Spleen (tissue), 11 donors: ENCODE data around the gene HTR2A. TPM values are rescaled to one million over a fixed set of nuclear protein-coding genes. Genes with fewer than 3 reads are reported as not detected.

Experiments
- DNase-seq: peaks from one replicate; pipeline ENCODE4 v3.0.0-alpha.2; 2020
- H3K27ac ChIP-seq, 8 donors: fragments of 200-600 bp; sonication (generic) in 7 of 8; 1 replicate in 4 of 8; 2 replicates in 4 of 8; pipeline versions ENCODE4 v1.5.0 to v1.8.0; 2016 to 2021; ENCODE audit warnings: inconsistent platforms in 4 of 8, mild to moderate bottlenecking in 4 of 8, moderate library complexity in 1 of 8
- H3K27me3 ChIP-seq, 7 donors: fragments of 200-600 bp; sonication (generic) in 6 of 7; replicated peaks in 1 of 7; 1 replicate in 4 of 7; 2 replicates in 3 of 7; pipeline versions ENCODE4 v1.5.0 to v1.8.0; 2016 to 2021; ENCODE audit warnings: inconsistent platforms in 3 of 7, mild to moderate bottlenecking in 1 of 7
- H3K36me3 ChIP-seq, 6 donors: fragments of 200-600 bp; sonication (generic) in 5 of 6; 1 replicate in 4 of 6; 2 replicates in 2 of 6; pipeline versions ENCODE4 v1.5.0 to v1.8.0; 2016 to 2021; ENCODE audit warnings: inconsistent platforms in 2 of 6
- H3K4me1 ChIP-seq, 6 donors: fragments of 200-600 bp; sonication (generic) in 5 of 6; 1 replicate in 3 of 6; 2 replicates in 3 of 6; pipeline versions ENCODE4 v1.5.0 to v1.8.0; 2016 to 2021; ENCODE audit warnings: inconsistent platforms in 3 of 6
- H3K4me3 ChIP-seq, 8 donors: fragments of 200-600 bp; sonication (generic) in 7 of 8; 1 replicate in 4 of 8; 2 replicates in 4 of 8; pipeline versions ENCODE4 v1.5.0 to v1.8.0; 2016 to 2021; ENCODE audit warnings: inconsistent platforms in 4 of 8, mild to moderate bottlenecking in 4 of 8, moderate library complexity in 2 of 8
- H3K9me3 ChIP-seq, 8 donors: fragments of 200-600 bp; sonication (generic) in 7 of 8; 1 replicate in 4 of 8; 2 replicates in 4 of 8; pipeline versions ENCODE4 v1.5.0 to v1.8.0; 2016 to 2021; ENCODE audit warnings: inconsistent platforms in 4 of 8
- POLR2A ChIP-seq, 3 donors: fragments of 450-650 bp; IDR thresholded peaks; one replicate each; pipeline ENCODE4 v1.5.1; 2017; ENCODE audit warnings: antibody characterized with exemption in 3 of 3, mild to moderate bottlenecking in 1 of 3
- POLR2AphosphoS5 ChIP-seq, 3 donors: sonication (generic); formaldehyde crosslinking; IDR thresholded peaks; one replicate each; pipeline ENCODE4 v1.5.1; 2017; ENCODE audit warnings: antibody characterized with exemption in 3 of 3
- WGBS, 5 donors: extraction: QIAGEN DNeasy Blood & Tissue Kit in 3 of 5; methylation state at CpG; one replicate each; pipeline versions ENCODE4 v1.1.5 to v1.1.7; 2013 to 2018; 5-methylcytosine and 5-hydroxymethylcytosine counted together
- intact Hi-C: fragments of 100-400 bp; cut with DNase I; formaldehyde crosslinking; loops from one replicate; pipeline ENCODE4 v1.15.0; 2023; ENCODE audit warnings: low total_unique reads
- polyA plus RNA-seq, 3 donors: library from polyadenylated mRNA; stranded (reverse); fragments of 200-250 nt; gene quantifications; one replicate each; pipeline ENCODE4 v1.2.1, GENCODE V29; 2013
- total RNA-seq, 7 donors: library from RNA; depleted of rRNA in 3 of 7; stranded (reverse); fragments of >200 nt in 3 of 7; fragmentation: NEBNext Ultra II Directional in 4 of 7; extraction: Animal tissue kit (Norgen Biotek cat#: 25700) in 4 of 7; gene quantifications; one replicate each; pipeline versions ENCODE4 v1.1.0 to v1.2.1, GENCODE V29; 2016 to 2021
- TF ChIP-seq, protein P1 (sequence below), 11 experiments: fragments of 200-600 bp in 7 of 11; fragments of 450-650 bp in 4 of 11; sonication (generic) in 4 of 11; IDR thresholded peaks in 8 of 11; conservative IDR thresholded peaks in 3 of 11; 1 replicate in 7 of 11; 2 replicates in 4 of 11; pipeline versions ENCODE4 v1.4.0 to v1.8.0; 2016 to 2021; ENCODE audit warnings: antibody characterized with exemption in 11 of 11, inconsistent platforms in 4 of 11, mild to moderate bottlenecking in 1 of 11
- donor health status: healthy with polysubstance abuse.
- donor health status: DM: no; HTN: no; CAD: no; lungs with moderate emphysema.
- donor health status: DM: no; HTN: no; CAD: no.
- donor health status: Bipolar disorder and iron deficiency.
- donor health status: healthy.
- donor health status: DM: no; HTN: no; CAD: no.
- donor health status: DM: yes; HTN: yes; CAD: no.

The HTR2A gene
- total and polyA plus RNA-seq, 10 donors = 0.03 to 0.15 (median 0.07) TPM; not detected in 7

DNA sequence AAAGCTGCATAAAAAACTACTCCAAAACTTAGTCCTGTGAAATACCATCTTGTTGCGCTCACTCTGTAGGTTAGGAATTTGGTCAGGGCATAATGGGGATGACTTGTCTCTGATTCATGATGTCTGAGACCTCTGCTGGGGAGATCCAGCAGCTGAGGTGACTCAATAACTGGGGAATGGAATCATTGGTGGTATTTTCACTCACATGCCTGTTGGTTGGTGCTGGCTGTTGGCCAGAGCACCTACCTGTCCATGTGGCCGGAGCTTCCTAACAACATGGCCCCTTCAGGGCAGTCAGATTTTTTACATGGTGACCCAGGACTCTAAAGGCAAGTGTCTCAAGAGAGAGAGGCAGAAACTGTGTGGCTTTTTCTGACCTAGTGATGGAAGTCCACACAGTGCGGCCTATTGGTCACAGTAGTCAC, 92.5 kb downstream of the HTR2A start:
- H3K27me3 ChIP-seq = peaks cover 0 to under 1% (median 0%) of the 10 kb centered on the region in 7 donors
- no peak overlapping the region for H3K27ac ChIP-seq
- H3K4me3 ChIP-seq = no peak overlapping the region
- no peak for TF ChIP-seq POLR2AphosphoS5 (IDR thresholded peaks at IDR 0.05)
- no peak for TF ChIP-seq POLR2A (IDR thresholded peaks at IDR 0.05)
- TF ChIP-seq, protein P1, sequence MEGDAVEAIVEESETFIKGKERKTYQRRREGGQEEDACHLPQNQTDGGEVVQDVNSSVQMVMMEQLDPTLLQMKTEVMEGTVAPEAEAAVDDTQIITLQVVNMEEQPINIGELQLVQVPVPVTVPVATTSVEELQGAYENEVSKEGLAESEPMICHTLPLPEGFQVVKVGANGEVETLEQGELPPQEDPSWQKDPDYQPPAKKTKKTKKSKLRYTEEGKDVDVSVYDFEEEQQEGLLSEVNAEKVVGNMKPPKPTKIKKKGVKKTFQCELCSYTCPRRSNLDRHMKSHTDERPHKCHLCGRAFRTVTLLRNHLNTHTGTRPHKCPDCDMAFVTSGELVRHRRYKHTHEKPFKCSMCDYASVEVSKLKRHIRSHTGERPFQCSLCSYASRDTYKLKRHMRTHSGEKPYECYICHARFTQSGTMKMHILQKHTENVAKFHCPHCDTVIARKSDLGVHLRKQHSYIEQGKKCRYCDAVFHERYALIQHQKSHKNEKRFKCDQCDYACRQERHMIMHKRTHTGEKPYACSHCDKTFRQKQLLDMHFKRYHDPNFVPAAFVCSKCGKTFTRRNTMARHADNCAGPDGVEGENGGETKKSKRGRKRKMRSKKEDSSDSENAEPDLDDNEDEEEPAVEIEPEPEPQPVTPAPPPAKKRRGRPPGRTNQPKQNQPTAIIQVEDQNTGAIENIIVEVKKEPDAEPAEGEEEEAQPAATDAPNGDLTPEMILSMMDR (IDR thresholded peaks at IDR 0.05 in 8 of 11, conservative IDR thresholded peaks at IDR 0.05 in 3 of 11) = no peak
- no peak for DNase-seq
- no peaks in the 10 kb centered on the region for H3K4me1 ChIP-seq
- no peaks in the 10 kb centered on the region for H3K9me3 ChIP-seq
- 91 to 100% (median 97%) methylated on average over 3 of the region's 3 CpGs for WGBS, 5 donors
- intact Hi-C loops = no loop called here
- no peaks in the 10 kb centered on the region for H3K36me3 ChIP-seq

DNA sequence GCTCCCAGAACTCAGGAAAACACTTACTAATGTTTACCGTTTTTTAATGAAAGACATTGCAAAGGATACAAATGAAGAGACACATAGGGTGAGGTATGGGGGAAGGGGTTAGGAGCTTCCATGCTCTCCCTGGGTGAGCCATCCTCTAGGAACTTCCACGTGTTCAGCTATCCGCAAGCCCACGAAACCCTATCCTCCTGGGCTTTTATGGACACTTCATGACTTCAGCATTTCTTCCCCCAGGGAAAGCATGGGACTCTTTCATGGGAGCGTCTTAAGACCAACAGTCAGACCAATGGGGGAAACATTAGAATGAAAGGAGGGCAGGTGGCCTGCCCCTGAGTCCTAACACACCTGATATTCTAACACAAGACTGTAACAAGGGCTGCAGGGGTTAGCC, 93.3 kb downstream of the HTR2A start:
- no peaks in the 10 kb centered on the region for H3K4me1 ChIP-seq
- no peaks in the 10 kb centered on the region for H3K9me3 ChIP-seq
- 82 to 92% (median 91%) methylated on average over 5 of the region's 5 CpGs for WGBS, 5 donors
- H3K27me3 ChIP-seq = no peaks in the 10 kb centered on the region
- TF ChIP-seq POLR2A (IDR thresholded peaks at IDR 0.05) (no peak), POLR2AphosphoS5 (IDR thresholded peaks at IDR 0.05) (no peak)
- TF ChIP-seq, protein P1 (IDR thresholded peaks at IDR 0.05 in 8 of 11, conservative IDR thresholded peaks at IDR 0.05 in 3 of 11) = no peak
- intact Hi-C loops = no loop called here
- H3K36me3 ChIP-seq = no peaks in the 10 kb centered on the region
- DNase-seq = no peak
- no peak overlapping the region for H3K4me3 ChIP-seq
- no peak overlapping the region for H3K27ac ChIP-seq

DNA sequence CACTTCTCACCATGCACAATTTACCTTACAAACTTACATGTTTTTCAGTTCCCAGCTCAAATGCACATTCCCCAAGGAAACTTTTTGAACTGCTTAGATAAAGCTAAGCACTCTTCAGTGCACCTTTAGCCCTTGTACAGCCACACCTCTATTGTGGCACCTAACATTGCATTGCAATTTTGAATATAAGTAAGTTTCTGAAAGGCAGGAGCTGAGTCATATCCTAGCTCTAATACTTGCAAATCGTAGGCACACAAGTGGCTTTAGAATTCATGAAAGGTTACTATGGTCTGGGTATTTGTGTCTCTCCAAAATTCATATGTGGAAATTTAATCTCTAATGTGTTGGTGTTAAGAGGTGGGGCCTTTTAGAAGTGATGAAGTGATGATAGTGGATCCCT, 95.0 kb downstream of the HTR2A start:
- no peak overlapping the region for H3K27ac ChIP-seq
- no peaks in the 10 kb centered on the region for H3K9me3 ChIP-seq
- DNase-seq = no peak
- H3K27me3 ChIP-seq = no peaks in the 10 kb centered on the region
- intact Hi-C loops = no loop called here
- WGBS, 5 donors = 45 to 69% (median 58%) methylated on average over 1 of the region's 1 CpG
- no peak overlapping the region for H3K4me3 ChIP-seq
- no peaks in the 10 kb centered on the region for H3K36me3 ChIP-seq
- TF ChIP-seq POLR2AphosphoS5 (IDR thresholded peaks at IDR 0.05) (no peak), POLR2A (IDR thresholded peaks at IDR 0.05) (no peak)
- TF ChIP-seq, protein P1 (IDR thresholded peaks at IDR 0.05 in 8 of 11, conservative IDR thresholded peaks at IDR 0.05 in 3 of 11) = no peak
- H3K4me1 ChIP-seq = peaks cover 0 to 9% (median 7%) of the 10 kb centered on the region in 6 donors

DNA sequence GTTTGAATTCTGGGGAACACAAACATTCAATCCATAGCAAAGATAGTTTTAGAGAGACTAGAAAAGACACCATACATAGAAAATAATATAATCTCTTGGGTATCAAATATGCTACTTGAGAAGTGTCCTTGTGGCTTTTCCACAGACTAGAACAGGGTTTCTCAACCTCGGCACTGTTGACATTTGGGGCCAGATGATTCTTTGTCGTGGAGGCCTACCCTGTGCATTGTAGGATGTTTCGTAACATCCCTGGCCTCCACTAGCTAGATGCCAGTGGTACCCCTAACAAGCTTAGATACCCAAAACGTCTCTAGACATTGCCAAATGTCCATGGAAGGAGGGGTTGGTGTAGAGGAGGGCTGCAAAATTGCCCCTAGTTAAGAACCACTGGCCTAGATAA, 97.7 kb downstream of the HTR2A start:
- WGBS, 5 donors = 45 to 85% (median 67%) methylated on average over 4 of the region's 4 CpGs
- Histone ChIP-seq H3K4me1 (peaks cover 0 to 32% (median 24%) of the 10 kb centered on the region in 6 donors), H3K4me3 (no peak overlapping the region), H3K36me3 (no peaks in the 10 kb centered on the region), H3K27me3 (no peaks in the 10 kb centered on the region), H3K9me3 (no peaks in the 10 kb centered on the region), H3K27ac (no peak overlapping the region)
- intact Hi-C loops = no loop called here
- DNase-seq = no peak
- TF ChIP-seq POLR2AphosphoS5 (IDR thresholded peaks at IDR 0.05) = no peak
